Activated naive CD4-positive, alpha-beta T cell treated with anti-CD3 and anti-CD28 coated beads, Interleukin-2, amount 10 ng/mL, durations not matched to agents 5 hours and 36 hours (primary cell): ENCODE data around the gene FAM204A. TPM values are rescaled to one million over a fixed set of nuclear protein-coding genes. Genes with fewer than 3 reads are reported as not detected.

Experiments used
- total RNA-seq, 2 experiments: library from RNA; stranded (reverse); gene quantifications; one replicate each; pipeline ENCODE4 v1.2.3, GENCODE V29; 2021

The FAM204A gene
- 10 to 100 TPM; 52.9 to 59.6 TPM for total RNA-seq

DNA sequence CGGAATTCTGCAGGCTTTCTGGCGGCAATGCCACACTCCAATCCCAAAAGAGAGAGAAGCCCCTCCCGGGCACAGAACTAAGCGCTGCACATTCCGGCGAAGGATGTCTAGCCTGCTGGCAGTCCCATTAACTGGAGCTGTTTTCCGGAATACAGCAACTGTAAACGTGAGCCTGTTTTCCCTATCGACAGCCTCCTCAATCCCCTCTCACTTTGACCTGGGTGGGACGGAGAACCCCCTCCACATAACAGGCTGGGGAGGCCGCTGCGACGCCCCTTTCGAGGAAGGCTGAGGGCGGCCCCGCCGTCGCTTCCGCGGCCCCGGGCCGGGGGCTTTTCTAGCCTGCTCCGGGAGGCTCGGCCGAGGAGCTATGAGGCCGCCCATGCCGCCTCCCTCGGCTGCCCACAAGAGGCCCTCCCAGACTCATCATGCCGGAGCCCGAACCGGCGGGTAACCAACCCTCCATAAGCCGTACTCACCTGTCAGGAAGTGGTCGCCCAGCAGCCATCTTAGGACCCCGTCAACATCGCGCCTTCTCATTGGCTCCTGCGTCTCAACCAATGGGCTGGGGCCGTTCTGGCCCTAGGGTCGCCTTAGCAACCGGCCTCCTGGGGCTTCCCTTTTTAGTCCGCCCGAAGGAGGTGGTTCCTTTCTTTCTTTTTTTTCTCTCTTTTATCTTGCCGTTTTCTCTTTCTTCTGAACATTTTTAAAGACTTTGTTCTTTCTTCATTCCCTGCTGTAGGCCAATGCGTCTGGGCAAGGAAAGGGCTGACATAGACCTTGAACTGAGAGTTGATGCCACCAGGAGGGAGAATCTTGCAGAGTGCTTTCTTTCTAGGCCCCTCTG is at the start of gene FAM204A:
Gene FAM204A (minus strand): TSS at position 534 of the 847 bp plus-strand sequence. CDS start 5,909 bp downstream, outside the sequence.

